GM21390 (cell line): ENCODE measurements around the gene DCAF15.
A peak's percentile ranks its signal among the peaks of the same experiment; 100 is the strongest.

Experiments
- ATAC-seq: cut with Tn5 transposase; IDR thresholded peaks from one replicate; pipeline ENCODE4 v1.9.1; 2021; ENCODE audit not compliant: unreplicated experiment

DCAF15 gene

DNA sequence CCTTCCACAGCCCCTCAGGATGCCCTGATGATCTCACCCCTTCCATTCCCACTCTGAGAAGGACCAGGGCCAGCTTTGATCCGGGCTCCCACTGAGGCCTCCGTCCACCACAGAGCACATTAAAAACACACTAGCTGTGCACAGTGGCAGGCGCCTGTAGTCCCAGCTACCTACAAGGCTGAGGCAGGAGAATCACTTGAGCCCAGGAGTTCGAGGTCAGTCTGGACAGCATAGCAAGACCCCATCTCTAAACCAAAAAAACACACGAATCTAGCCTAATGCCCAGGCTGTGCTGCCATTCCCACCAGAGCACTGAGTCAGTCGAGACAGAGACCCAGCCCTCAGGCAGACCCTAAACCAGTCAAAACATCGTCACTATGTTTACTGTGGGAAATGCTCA, 39.7 kb downstream of the DCAF15 start:
- ATAC-seq: no peak

- ATAC-seq: no peak
Observed at GRCh38 chr19:13993590-13994300, 41.4 kb downstream of the DCAF15 start.

- no peak for ATAC-seq
Observed at GRCh38 chr19:13995017-13995728, 42.9 kb downstream of the DCAF15 start.

DNA sequence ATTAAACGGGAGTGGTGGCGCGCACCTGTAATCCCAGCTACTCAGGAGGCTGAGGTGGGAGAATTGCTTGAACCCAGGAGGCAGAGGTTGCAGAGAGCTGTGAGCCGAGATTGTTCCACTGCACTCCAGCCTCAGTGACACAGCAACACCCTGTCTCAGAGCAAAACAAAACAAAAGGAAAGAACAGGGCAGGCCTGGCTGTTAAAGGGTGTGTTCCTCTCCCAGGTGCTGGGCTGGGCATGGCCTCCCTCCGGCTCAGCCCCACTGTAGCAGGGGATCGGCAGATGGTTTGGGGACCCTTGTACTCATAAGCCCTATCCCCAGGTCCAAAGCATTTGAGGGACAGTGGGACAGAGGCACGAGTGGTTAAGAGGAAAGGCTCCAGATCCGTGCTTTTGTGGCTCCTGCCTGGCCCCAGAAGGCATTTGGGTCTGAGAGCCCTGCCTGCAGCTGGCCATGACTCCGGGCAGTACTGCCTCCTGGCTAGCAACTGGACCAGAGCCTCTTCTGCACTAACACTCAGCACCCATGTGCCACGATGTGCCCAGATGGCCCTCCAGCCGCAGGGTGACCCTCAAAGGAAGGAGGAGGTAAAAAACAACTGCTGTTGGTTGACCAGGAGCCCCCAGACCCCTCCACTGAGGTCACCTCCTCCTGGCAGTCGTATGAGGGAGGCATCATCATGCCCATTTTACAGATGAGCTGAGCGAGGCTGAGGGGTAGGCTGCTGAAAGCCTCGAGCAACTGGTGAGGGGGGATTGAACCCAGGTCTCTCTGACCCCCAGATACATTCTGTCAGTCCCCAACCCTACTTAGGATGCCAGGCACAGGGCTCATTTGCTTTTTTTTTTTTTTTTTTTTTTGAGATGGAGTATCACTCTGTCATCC, 43.8 kb downstream of the DCAF15 start:
- ATAC-seq: no peak

- no peak for ATAC-seq
Observed at GRCh38 chr19:13996928-13997630, 44.8 kb downstream of the DCAF15 start.

- no peak for ATAC-seq
Observed at GRCh38 chr19:13997631-13997962, 45.3 kb downstream of the DCAF15 start.

- no peak for ATAC-seq
Observed at GRCh38 chr19:13998426-13998825, 46.1 kb downstream of the DCAF15 start.

DNA sequence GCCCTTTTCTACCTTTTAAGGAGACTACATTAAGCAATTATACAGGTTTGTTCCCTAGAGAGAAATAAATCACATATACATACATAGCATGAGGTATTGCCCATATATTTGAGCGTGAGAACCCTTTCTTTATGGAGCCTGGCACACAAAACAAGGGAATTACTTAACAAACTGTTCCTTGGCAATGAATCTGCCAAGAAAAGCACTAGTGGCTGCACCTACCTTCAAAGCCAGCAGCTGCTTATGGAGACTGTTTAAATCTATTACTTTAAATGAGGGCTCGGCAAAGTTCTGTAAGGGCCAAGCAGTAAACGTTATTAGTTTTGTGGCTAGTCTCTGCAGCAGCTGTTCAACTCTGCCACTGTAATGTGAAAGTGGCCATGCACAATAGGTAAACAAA, 46.8 kb downstream of the DCAF15 start:
- ATAC-seq: no peak

DNA sequence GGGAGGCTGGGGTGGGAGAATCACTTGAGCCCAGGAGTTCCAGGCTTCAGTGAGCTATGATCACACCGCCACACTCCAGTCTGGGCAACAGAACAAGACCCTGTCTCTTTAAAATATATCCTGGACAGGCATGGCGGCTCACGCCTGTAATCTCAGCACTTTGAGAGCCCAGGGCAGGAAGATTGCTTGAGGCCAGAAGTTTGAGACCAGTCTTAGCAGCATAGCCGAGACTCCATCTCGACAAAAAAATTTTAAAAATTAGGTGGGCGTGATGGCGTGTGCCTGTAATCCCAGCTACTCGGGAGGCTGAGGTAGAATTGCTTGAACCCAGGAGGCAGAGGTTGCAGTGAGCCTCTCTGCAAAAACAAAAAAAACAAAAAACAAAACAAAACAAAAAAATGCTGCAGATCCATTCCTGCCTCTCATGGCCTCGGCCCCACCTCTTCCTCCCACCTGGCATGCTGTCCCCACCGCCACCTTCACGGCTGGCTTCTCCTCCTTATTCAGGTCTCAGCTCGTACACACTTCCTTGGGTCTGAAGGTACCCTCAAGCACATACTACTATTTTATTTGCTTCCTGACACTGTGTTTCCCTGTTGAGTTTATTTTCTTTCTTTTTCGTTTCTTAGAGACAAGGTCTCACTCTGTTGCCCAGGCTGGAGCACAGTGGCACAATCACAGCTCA, 48.5 kb downstream of the DCAF15 start:
- ATAC-seq: no peak

DNA sequence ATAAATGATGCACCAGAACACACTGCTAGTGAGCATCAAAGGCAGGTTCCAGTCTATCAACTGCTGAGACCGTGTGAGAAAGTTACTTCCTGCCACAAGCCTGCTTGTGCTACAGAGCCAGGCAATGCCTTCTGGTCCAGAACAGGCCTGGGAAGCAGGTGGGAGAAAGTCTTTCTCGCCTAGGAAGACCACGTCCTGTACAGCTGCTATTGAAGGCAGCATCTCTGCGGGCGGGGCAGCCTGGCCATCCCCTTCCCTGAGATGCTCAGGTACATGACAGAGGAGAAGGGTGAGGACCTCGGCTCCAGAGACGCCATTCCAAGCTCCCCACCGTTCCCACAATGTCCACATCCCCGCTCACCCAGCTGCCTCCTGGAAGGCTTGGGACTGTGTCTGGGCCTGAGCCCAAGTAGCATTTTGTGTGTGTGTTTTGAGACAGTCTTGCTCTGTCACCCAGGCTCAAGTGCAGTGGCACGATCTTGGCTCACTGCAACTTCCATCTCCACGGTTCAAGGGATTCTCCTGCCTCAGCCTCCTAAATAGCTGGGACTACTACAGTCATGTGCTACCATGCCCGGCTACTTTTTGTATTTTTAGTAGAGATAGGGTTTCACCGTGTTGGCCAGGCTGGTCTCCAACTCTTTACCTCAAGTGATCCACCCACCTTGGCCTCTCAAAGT, 50.4 kb downstream of the DCAF15 start:
- ATAC-seq: no peak

GRCh38 chr19:14003251-14004055, 51.1 kb downstream of the DCAF15 start:
- ATAC-seq: no peak

DNA sequence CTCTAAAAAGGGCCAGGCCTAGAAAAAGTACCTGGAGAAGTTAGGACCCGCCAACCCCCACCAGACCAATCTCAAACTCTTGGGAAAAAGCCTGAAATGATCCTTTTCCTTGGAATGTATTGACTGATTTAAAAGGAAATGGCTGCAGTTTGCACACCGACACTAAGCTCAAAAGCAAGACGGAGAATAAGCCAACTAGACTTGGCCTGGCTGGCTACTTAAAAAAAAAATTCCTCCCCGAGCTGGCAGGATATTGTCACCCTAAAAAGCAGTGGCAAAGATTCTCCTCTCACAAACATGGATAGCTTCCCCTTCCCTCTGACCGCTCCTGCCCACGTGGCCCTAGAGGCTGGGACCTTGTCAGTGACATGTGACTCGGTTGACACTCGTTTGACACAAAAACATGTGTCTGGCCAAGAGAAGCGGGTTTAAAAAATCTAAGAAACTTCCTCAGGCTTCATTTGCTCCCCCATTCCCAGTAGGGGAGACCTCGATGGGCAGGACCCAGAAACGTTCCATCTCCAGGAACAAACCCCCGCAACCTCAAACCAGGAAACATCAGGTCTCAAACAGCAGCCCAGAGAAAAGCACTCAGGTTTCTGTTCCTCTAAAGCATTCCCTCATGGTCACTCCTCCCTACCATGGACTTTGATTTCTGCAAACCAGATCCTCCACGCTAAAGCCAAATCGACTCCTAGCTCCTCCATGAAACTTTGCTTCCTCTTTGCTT, 52.5 kb downstream of the DCAF15 start:
- ATAC-seq: no peak

GRCh38 chr19:14005349-14006084, 53.2 kb downstream of the DCAF15 start:
- ATAC-seq: peak; percentile 34

DNA sequence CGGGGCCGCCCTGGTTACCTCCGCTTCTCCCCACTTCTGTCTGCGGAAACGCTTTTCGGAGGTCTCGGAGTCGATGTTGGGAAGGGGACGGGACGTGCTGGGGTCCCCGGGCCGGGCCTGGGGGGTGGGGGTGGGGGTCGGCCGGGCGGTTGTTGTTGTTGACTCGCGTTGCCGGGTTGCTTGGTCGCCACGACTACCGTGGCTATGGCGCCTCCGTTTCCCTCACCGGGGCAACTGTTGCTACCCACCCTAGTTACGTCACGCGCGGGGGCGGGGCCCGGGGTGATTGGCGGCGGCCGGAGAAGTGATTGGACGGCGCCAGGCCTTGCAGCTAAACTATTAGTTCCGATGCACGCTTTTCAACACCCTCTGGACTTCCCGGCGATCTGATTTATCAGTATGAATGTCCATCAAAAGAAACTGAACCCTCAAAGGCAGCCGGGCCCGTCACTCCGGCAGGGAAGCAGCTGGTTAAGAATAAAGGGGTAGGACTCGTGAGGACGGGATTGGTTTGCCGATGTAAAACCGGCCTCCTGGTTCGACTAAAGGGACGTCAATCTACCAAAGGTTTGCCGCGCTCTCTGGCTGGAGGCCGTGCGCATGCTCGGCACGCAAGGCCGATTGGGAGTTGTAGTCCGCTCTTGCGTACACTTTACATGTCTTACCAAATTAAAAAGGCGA, 53.9 kb downstream of the DCAF15 start, which contains the start of gene RFX1:
RFX1 (minus strand) TSS at position 236 of the 681 bp plus-strand sequence. CDS start 12,477 bp downstream, outside the sequence.
- ATAC-seq: peak; percentile 72

GRCh38 chr19:14006766-14007562, 54.7 kb downstream of the DCAF15 start:
- ATAC-seq: peak; percentile 22
